Testis (tissue), 2 donors: ENCODE results near the gene SLC27A6.

Experiments used
- POLR2A ChIP-seq: fragments of 450-650 bp; IDR thresholded peaks from one replicate; pipeline ENCODE4 v1.6.1; 2017; ENCODE audit warnings: antibody characterized with exemption, mild to moderate bottlenecking, moderate library complexity
- TF ChIP-seq, protein P1 (sequence below), 3 experiments: fragments of 450-650 bp in 2 of 3; fragments of 200-600 bp in 1 of 3; sonication (generic) in 1 of 3; IDR thresholded peaks; one replicate each; pipeline ENCODE4 v1.5.1; 2016 to 2019; ENCODE audit warnings: antibody characterized with exemption in 3 of 3, mild to moderate bottlenecking in 2 of 3, moderate library complexity in 1 of 3

DNA sequence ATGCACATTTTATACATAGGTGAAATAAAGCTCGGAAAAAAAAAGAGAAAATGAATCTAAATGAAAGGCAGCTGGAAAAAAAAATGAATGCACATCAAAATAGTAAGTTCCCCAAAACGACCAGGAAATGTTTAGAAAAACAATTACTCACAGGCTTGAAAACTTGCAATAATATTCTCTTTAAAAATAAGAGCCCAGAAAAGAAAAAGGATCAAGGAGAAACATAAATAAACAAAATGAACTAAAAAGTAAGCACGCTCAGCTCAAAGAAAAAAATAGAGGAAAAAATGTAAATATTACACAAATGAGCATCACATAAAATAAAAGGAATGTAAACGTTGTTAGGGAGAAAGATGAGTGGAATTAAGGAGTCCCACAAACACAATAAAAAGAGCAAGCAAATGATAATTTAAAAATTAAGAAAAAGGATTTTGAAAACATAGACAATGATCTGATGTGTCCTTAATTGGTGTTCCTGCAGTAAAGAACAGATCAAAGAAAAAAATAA, 54.2 kb downstream of the SLC27A6 start:
- TF ChIP-seq, protein P1, sequence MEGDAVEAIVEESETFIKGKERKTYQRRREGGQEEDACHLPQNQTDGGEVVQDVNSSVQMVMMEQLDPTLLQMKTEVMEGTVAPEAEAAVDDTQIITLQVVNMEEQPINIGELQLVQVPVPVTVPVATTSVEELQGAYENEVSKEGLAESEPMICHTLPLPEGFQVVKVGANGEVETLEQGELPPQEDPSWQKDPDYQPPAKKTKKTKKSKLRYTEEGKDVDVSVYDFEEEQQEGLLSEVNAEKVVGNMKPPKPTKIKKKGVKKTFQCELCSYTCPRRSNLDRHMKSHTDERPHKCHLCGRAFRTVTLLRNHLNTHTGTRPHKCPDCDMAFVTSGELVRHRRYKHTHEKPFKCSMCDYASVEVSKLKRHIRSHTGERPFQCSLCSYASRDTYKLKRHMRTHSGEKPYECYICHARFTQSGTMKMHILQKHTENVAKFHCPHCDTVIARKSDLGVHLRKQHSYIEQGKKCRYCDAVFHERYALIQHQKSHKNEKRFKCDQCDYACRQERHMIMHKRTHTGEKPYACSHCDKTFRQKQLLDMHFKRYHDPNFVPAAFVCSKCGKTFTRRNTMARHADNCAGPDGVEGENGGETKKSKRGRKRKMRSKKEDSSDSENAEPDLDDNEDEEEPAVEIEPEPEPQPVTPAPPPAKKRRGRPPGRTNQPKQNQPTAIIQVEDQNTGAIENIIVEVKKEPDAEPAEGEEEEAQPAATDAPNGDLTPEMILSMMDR (IDR thresholded peaks at IDR 0.05): no peak
- TF ChIP-seq POLR2A: no peak
